ENCODE results near the gene OR2F2. TPM values are rescaled to one million over a fixed set of nuclear protein-coding genes. Genes with fewer than 3 reads are reported as not detected.

OR2F2 gene
- total RNA-seq, 1 donor from 2014 or later, result not detected

- Histone ChIP-seq H3K4me2 (ENCODE audit: low read length) (no peak overlapping the region), H2AFZ (ENCODE audit: low read depth, low read length) (no peak overlapping the region), H3K27me3 (ENCODE audit: insufficient read depth, low read length) (no peaks in the 10 kb centered on the region), H3K36me3 (ENCODE audit: insufficient read depth, low read length) (no peaks in the 10 kb centered on the region), H3K9me3 (ENCODE audit: insufficient read depth, low read depth, low read length) (no peaks in the 10 kb centered on the region), H3K79me2 (ENCODE audit: insufficient read depth, low read length) (no peaks in the 10 kb centered on the region), H3K27ac (ENCODE audit: low read depth, low read length) (no peak overlapping the region), H3K9ac (ENCODE audit: low read length) (no peak overlapping the region), H4K20me1 (ENCODE audit: insufficient read depth, low read length) (no peaks in the 10 kb centered on the region), H3K4me3 (ENCODE audit: insufficient read depth, low read depth, low read length) (no peak overlapping the region), H3K4me1 (ENCODE audit: insufficient read depth, low read length) (no peaks in the 10 kb centered on the region)
- no peak for TF ChIP-seq EZH2 (IDR thresholded peaks at IDR 0.05; ENCODE audit: insufficient read depth, low read length)
- TF ChIP-seq, protein P1, sequence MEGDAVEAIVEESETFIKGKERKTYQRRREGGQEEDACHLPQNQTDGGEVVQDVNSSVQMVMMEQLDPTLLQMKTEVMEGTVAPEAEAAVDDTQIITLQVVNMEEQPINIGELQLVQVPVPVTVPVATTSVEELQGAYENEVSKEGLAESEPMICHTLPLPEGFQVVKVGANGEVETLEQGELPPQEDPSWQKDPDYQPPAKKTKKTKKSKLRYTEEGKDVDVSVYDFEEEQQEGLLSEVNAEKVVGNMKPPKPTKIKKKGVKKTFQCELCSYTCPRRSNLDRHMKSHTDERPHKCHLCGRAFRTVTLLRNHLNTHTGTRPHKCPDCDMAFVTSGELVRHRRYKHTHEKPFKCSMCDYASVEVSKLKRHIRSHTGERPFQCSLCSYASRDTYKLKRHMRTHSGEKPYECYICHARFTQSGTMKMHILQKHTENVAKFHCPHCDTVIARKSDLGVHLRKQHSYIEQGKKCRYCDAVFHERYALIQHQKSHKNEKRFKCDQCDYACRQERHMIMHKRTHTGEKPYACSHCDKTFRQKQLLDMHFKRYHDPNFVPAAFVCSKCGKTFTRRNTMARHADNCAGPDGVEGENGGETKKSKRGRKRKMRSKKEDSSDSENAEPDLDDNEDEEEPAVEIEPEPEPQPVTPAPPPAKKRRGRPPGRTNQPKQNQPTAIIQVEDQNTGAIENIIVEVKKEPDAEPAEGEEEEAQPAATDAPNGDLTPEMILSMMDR (IDR thresholded peaks at IDR 0.05; ENCODE audit: insufficient read depth, low read depth, low read length), result no peak
- no peaks in the 10 kb centered on the region for H3K36me3 Mint-ChIP-seq (ENCODE audit: low read depth, unreplicated experiment)
- no peaks in the 10 kb centered on the region for H3K9me3 Mint-ChIP-seq (ENCODE audit: unreplicated experiment)
- no peaks in the 10 kb centered on the region for H3K27me3 Mint-ChIP-seq (ENCODE audit: low read depth, unreplicated experiment)
- no peak overlapping the region for H3K27ac Mint-ChIP-seq (ENCODE audit: unreplicated experiment)
- H3K4me3 Mint-ChIP-seq (ENCODE audit: unreplicated experiment), result no peak overlapping the region
- DNase-seq (ENCODE audit: low read depth) (no peak), FAIRE-seq (no peak)
- no peaks in the 10 kb centered on the region for H3K4me1 Mint-ChIP-seq (ENCODE audit: low read depth, unreplicated experiment)
Measured at GRCh38 chr7:143948733-143949132, 13.7 kb downstream of the OR2F2 start.

DNA sequence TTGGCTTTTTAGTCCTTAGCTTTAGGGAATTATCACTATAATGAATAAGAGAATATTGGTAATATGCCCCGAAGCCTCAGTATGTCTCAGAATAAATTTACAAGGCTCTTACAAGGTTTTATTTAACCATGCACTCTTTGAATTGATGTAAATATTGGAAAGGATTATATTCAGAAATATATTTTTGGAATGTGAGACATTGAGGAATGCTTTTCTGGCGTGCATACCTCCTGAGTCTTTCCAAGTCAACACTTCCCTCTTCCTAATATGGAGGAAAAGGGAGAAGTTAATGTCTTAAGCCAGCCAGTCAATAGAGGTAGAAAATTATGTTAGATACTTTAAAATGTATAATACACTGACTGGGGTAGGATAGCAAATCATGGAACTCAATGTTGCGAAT, 18.4 kb downstream of the OR2F2 start:
- Histone ChIP-seq H3K9ac (ENCODE audit: low read length) (no peak overlapping the region), H3K9me3 (ENCODE audit: insufficient read depth, low read depth, low read length) (no peaks in the 10 kb centered on the region), H2AFZ (ENCODE audit: low read depth, low read length) (no peak overlapping the region), H3K36me3 (ENCODE audit: insufficient read depth, low read length) (no peaks in the 10 kb centered on the region), H3K27ac (ENCODE audit: low read depth, low read length) (no peak overlapping the region), H4K20me1 (ENCODE audit: insufficient read depth, low read length) (no peaks in the 10 kb centered on the region), H3K79me2 (ENCODE audit: insufficient read depth, low read length) (no peaks in the 10 kb centered on the region), H3K4me3 (ENCODE audit: insufficient read depth, low read depth, low read length) (no peak overlapping the region), H3K4me2 (ENCODE audit: low read length) (no peak overlapping the region), H3K4me1 (ENCODE audit: insufficient read depth, low read length) (no peaks in the 10 kb centered on the region), H3K27me3 (ENCODE audit: insufficient read depth, low read length) (peaks cover 2% of the 10 kb centered on the region)
- Mint-ChIP-seq H3K27me3 (ENCODE audit: low read depth, unreplicated experiment) (no peaks in the 10 kb centered on the region), H3K27ac (ENCODE audit: unreplicated experiment) (no peak overlapping the region), H3K4me3 (ENCODE audit: unreplicated experiment) (no peak overlapping the region), H3K9me3 (ENCODE audit: unreplicated experiment) (no peaks in the 10 kb centered on the region), H3K36me3 (ENCODE audit: low read depth, unreplicated experiment) (no peaks in the 10 kb centered on the region), H3K4me1 (ENCODE audit: low read depth, unreplicated experiment) (no peaks in the 10 kb centered on the region)
- DNase-seq (ENCODE audit: low read depth), result no peak
- FAIRE-seq, result no peak
- TF ChIP-seq, protein P1 (IDR thresholded peaks at IDR 0.05; ENCODE audit: insufficient read depth, low read depth, low read length), result no peak
- TF ChIP-seq EZH2 (IDR thresholded peaks at IDR 0.05; ENCODE audit: insufficient read depth, low read length), result no peak

DNA sequence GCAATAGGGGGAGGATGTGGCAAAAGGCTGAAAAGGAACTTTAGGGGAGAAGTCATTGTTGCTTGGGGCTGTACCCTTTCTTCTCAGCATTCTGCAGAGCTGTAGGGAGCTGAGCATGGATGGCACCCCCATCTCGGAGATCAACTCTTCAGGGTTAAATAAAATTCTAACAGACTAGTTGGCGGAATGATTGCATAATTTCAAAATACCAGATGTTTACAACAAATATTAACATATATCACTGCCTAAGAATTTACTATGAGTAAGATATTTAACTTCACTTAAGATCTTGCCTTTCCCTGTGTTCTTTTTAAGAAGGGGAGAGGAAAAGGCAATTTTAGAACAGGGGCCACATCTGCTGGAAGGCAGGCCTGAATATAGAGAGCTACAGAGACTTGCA, 19.1 kb downstream of the OR2F2 start:
- Mint-ChIP-seq H3K4me3 (ENCODE audit: unreplicated experiment) (no peak overlapping the region), H3K27me3 (ENCODE audit: low read depth, unreplicated experiment) (no peaks in the 10 kb centered on the region), H3K9me3 (ENCODE audit: unreplicated experiment) (no peaks in the 10 kb centered on the region), H3K36me3 (ENCODE audit: low read depth, unreplicated experiment) (no peaks in the 10 kb centered on the region), H3K4me1 (ENCODE audit: low read depth, unreplicated experiment) (no peaks in the 10 kb centered on the region), H3K27ac (ENCODE audit: unreplicated experiment) (no peak overlapping the region)
- Histone ChIP-seq H3K4me3 (ENCODE audit: insufficient read depth, low read depth, low read length) (no peak overlapping the region), H3K4me2 (ENCODE audit: low read length) (no peak overlapping the region), H4K20me1 (ENCODE audit: insufficient read depth, low read length) (no peaks in the 10 kb centered on the region), H3K27ac (ENCODE audit: low read depth, low read length) (no peak overlapping the region), H3K9ac (ENCODE audit: low read length) (no peak overlapping the region), H3K4me1 (ENCODE audit: insufficient read depth, low read length) (no peaks in the 10 kb centered on the region), H2AFZ (ENCODE audit: low read depth, low read length) (no peak overlapping the region), H3K9me3 (ENCODE audit: insufficient read depth, low read depth, low read length) (no peaks in the 10 kb centered on the region), H3K27me3 (ENCODE audit: insufficient read depth, low read length) (peaks cover 2% of the 10 kb centered on the region), H3K36me3 (ENCODE audit: insufficient read depth, low read length) (no peaks in the 10 kb centered on the region), H3K79me2 (ENCODE audit: insufficient read depth, low read length) (no peaks in the 10 kb centered on the region)
- FAIRE-seq, result no peak
- no peak for DNase-seq (ENCODE audit: low read depth)
- TF ChIP-seq EZH2 (IDR thresholded peaks at IDR 0.05; ENCODE audit: insufficient read depth, low read length), result no peak
- TF ChIP-seq, protein P1 (IDR thresholded peaks at IDR 0.05; ENCODE audit: insufficient read depth, low read depth, low read length), result no peak
